Breast epithelium (tissue), 4 donors: Measurements from ENCODE around the gene PARVB. TPM values are rescaled to one million over a fixed set of nuclear protein-coding genes. Genes with fewer than 3 reads are reported as not detected.

Experiments used
- DNase-seq, 2 donors: peaks; one replicate each; pipeline ENCODE4 v3.0.0-alpha.2; 2019; ENCODE audit warnings: low spot score in 2 of 2
- H3K27ac ChIP-seq, 2 donors: fragments of 200-600 bp; sonication (generic) in 1 of 2; one replicate each; pipeline ENCODE4 v1.5.1; 2016 to 2019; ENCODE audit warnings: mild to moderate bottlenecking in 1 of 2
- H3K27me3 ChIP-seq, 2 donors: fragments of 200-600 bp; sonication (generic) in 1 of 2; one replicate each; pipeline versions ENCODE4 v1.5.1 to v1.6.0; 2017 to 2019; ENCODE audit warnings: control low read depth in 1 of 2, mild to moderate bottlenecking in 1 of 2
- H3K36me3 ChIP-seq: fragments of 200-600 bp; one replicate; pipeline ENCODE4 v1.5.1; 2019
- H3K4me1 ChIP-seq, 2 donors: fragments of 200-600 bp; sonication (generic); one replicate each; pipeline ENCODE4 v1.5.1; 2016 to 2019; ENCODE audit warnings: control low read depth in 1 of 2
- H3K4me3 ChIP-seq, 3 donors: fragments of 200-600 bp; sonication (generic); 1 replicate in 2 of 3; 2 replicates in 1 of 3; pipeline ENCODE4 v1.5.1; 2016 to 2019; ENCODE audit warnings: mild to moderate bottlenecking in 3 of 3, moderate library complexity in 2 of 3
- H3K9me3 ChIP-seq, 2 donors: fragments of 200-600 bp; sonication (generic) in 1 of 2; one replicate each; pipeline ENCODE4 v1.5.1; 2016 to 2019; ENCODE audit warnings: control low read depth in 1 of 2
- POLR2A ChIP-seq: fragments of 450-650 bp; IDR thresholded peaks from one replicate; pipeline ENCODE4 v1.6.1; 2016; ENCODE audit warnings: antibody characterized with exemption, mild to moderate bottlenecking, moderate library complexity
- POLR2AphosphoS5 ChIP-seq, 3 donors: sonication (generic); formaldehyde crosslinking; IDR thresholded peaks; one replicate each; pipeline ENCODE4 v1.6.1; 2017; ENCODE audit warnings: antibody characterized with exemption in 3 of 3
- intact Hi-C: fragments of 100-400 bp; cut with DNase I; formaldehyde crosslinking; loops from one replicate; pipeline ENCODE4 v1.15.1; 2023; ENCODE audit warnings: low total_unique reads
- total RNA-seq, 3 donors: library from RNA; depleted of rRNA; stranded (reverse); fragments of >200 nt; gene quantifications; one replicate each; pipeline ENCODE4 v1.1.0, GENCODE V29; 2016
- TF ChIP-seq, protein P1 (sequence below), 3 donors: fragments of 450-650 bp; IDR thresholded peaks; one replicate each; pipeline ENCODE4 v1.5.1; 2016 to 2017; ENCODE audit warnings: antibody characterized with exemption in 3 of 3, mild to moderate bottlenecking in 3 of 3, moderate library complexity in 3 of 3

Gene PARVB
- total RNA-seq, 3 donors from 2014 or later: 12.3 to 57.6 (median 21.6) TPM

DNA sequence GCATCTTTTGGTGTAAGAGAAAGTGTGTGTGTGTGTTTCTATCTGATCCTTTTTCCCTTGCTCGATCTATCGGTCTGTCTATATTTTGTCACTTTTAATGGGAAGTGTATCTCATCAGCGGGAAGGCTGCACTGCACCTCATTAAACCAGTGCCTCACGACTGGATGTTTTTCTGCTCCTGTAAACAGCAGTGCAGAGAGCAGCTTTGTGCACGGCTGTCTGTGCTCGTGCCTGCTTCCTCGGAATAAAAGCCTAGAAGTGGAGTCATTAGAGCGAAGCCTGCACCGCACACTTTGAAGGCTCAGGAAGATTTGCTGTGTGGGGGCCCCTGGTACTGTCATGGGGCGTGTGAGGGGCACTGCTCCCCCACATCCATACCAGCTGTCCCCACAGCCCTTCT lies 129.6 kb downstream of the PARVB start:
- Histone ChIP-seq H3K27me3 (no peaks in the 10 kb centered on the region), H3K27ac (no peak overlapping the region), H3K36me3 (no peaks in the 10 kb centered on the region), H3K4me1 (no peaks in the 10 kb centered on the region), H3K9me3 (no peaks in the 10 kb centered on the region), H3K4me3 (no peak overlapping the region)
- intact Hi-C loops: no loop called here
- TF ChIP-seq, protein P1, sequence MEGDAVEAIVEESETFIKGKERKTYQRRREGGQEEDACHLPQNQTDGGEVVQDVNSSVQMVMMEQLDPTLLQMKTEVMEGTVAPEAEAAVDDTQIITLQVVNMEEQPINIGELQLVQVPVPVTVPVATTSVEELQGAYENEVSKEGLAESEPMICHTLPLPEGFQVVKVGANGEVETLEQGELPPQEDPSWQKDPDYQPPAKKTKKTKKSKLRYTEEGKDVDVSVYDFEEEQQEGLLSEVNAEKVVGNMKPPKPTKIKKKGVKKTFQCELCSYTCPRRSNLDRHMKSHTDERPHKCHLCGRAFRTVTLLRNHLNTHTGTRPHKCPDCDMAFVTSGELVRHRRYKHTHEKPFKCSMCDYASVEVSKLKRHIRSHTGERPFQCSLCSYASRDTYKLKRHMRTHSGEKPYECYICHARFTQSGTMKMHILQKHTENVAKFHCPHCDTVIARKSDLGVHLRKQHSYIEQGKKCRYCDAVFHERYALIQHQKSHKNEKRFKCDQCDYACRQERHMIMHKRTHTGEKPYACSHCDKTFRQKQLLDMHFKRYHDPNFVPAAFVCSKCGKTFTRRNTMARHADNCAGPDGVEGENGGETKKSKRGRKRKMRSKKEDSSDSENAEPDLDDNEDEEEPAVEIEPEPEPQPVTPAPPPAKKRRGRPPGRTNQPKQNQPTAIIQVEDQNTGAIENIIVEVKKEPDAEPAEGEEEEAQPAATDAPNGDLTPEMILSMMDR (IDR thresholded peaks at IDR 0.05): no peak
- no peak for TF ChIP-seq POLR2AphosphoS5 (IDR thresholded peaks at IDR 0.05)
- no peak for TF ChIP-seq POLR2A
- no peak for DNase-seq

DNA sequence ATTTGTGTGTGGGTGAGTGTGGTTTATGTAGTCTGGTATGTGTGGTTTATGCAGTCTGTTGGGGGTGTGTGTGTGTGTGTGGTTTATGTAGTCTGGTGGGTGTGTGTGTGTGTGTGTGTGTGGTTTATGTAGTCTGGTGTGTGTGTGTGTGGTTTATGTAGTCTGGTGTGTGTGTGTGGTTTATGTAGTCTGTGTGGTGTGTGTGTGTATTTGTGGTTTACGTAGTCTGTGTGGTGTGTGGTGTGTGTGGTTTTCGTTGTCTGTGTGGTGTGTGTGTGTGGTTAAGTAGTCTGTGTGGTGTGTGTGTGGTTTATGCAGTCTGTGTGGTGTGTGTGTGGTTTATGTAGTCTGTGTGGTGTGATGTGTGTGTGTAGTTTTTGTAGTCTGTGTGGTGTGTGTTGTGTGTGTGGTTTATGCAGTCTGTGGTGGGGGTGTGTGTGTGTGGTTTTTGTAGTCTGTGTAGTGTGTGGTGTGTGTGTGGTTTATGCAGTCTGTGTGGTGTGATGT lies 130.4 kb downstream of the PARVB start:
- H3K36me3 ChIP-seq: no peaks in the 10 kb centered on the region
- no peak overlapping the region for H3K4me3 ChIP-seq
- H3K27ac ChIP-seq: no peak overlapping the region
- no peak for TF ChIP-seq POLR2A
- TF ChIP-seq, protein P1 (IDR thresholded peaks at IDR 0.05): no peak
- TF ChIP-seq POLR2AphosphoS5 (IDR thresholded peaks at IDR 0.05): no peak
- no peaks in the 10 kb centered on the region for H3K27me3 ChIP-seq
- H3K9me3 ChIP-seq: no peaks in the 10 kb centered on the region
- intact Hi-C loops: no loop called here
- DNase-seq: no peak
- H3K4me1 ChIP-seq: no peaks in the 10 kb centered on the region

DNA sequence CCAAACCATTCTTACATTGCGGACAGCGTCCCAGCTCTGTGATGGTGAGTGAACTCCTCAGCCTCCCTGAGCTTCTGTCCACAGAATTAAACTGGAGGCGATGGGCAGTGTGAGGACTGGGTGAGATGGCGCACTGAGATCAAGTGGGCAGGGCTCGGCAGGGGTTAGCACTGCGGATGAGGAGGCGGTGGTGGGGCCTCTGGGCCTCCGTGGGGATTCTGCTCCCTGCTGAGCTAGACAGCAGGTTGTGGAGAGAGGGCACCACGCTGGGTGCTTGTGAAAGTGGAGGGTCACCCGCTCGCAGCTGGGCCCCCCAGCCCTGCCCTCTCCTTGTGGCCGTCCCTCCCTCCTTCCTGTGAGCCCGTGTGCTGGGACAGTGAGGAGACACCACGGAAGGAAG lies 131.0 kb downstream of the PARVB start:
- H3K4me3 ChIP-seq: no peak overlapping the region
- H3K27ac ChIP-seq: no peak overlapping the region
- H3K9me3 ChIP-seq: no peaks in the 10 kb centered on the region
- intact Hi-C loops: no loop called here
- DNase-seq: no peak
- H3K27me3 ChIP-seq: no peaks in the 10 kb centered on the region
- TF ChIP-seq, protein P1 (IDR thresholded peaks at IDR 0.05): no peak
- no peak for TF ChIP-seq POLR2AphosphoS5 (IDR thresholded peaks at IDR 0.05)
- TF ChIP-seq POLR2A: no peak
- no peaks in the 10 kb centered on the region for H3K36me3 ChIP-seq
- H3K4me1 ChIP-seq: no peaks in the 10 kb centered on the region

GRCh38 chr22:44157916-44158618 lies 134.0 kb downstream of the PARVB start:
- H3K36me3 ChIP-seq: no peaks in the 10 kb centered on the region
- no peaks in the 10 kb centered on the region for H3K4me1 ChIP-seq
- no peaks in the 10 kb centered on the region for H3K9me3 ChIP-seq
- intact Hi-C loops: no loop called here
- TF ChIP-seq POLR2A: no peak
- no peak for TF ChIP-seq POLR2AphosphoS5 (IDR thresholded peaks at IDR 0.05)
- TF ChIP-seq, protein P1 (IDR thresholded peaks at IDR 0.05): no peak
- no peak overlapping the region for H3K27ac ChIP-seq
- no peak for DNase-seq
- no peaks in the 10 kb centered on the region for H3K27me3 ChIP-seq
- no peak overlapping the region for H3K4me3 ChIP-seq

DNA sequence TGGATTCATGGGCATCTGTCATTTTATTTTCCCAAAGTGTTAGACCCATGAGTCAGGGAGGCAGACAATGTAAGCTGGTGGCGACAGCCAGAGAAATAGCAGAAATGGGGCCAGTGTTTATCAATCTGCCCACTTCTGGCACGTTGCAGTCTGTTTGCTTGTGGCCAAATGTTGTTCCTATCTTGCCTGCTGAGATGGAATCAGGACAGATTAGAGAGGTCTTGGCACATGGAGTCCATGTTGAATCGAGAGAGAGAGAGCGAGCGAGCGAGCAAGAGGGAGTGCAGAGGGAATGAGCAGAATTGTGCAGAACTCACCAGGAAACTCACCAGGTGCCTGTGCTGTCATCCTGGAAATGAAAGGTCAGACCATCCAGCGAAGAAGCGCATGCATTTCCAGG lies 134.7 kb downstream of the PARVB start:
- Histone ChIP-seq H3K27ac (no peak overlapping the region), H3K36me3 (no peaks in the 10 kb centered on the region), H3K27me3 (no peaks in the 10 kb centered on the region), H3K4me3 (no peak overlapping the region), H3K4me1 (no peaks in the 10 kb centered on the region), H3K9me3 (no peaks in the 10 kb centered on the region)
- intact Hi-C loops: no loop called here
- DNase-seq: no peak
- TF ChIP-seq, protein P1 (IDR thresholded peaks at IDR 0.05): no peak
- TF ChIP-seq POLR2AphosphoS5 (IDR thresholded peaks at IDR 0.05) (no peak), POLR2A (no peak)
